ENCODE data around the gene NAP1L1. TPM values are rescaled to one million over a fixed set of nuclear protein-coding genes. Genes with fewer than 3 reads are reported as not detected.

The NAP1L1 gene
- total RNA-seq, 4 donors from 2014 or later = 175 to 544 (median 399) TPM

DNA sequence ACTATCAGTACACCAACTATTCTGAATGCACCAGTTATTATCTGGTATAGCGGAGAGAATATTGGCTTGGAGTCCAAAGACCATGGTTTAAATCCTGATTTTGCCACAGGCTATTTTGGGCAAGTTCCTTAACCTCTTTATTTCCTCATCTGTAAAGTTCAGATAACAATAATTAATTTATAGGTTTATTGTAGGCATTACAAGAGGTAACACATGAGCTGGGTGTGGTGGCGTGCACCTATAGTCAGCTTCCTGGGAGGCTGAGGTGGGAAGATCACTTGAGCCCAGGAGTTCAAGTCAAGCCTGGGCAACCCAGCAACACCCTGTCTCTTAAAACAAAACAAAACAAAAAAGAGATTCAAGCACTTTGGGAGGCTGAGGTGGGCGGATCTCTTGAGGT, 76.1 kb downstream of the NAP1L1 start:
- no peak for DNase-seq
- H3K9me3 ChIP-seq = no peaks in the 10 kb centered on the region
- intact Hi-C loops (cut with DNase I; ENCODE audit: low total_unique reads) = no loop called here
- TF ChIP-seq POLR2A (IDR thresholded peaks at IDR 0.05) = no peak
- no peak for TF ChIP-seq CTCF (IDR thresholded peaks at IDR 0.05)
- H3K27me3 ChIP-seq = no peaks in the 10 kb centered on the region
- H3K4me3 ChIP-seq = no peak overlapping the region
- no peaks in the 10 kb centered on the region for H3K36me3 ChIP-seq
- no peaks in the 10 kb centered on the region for H3K4me1 ChIP-seq
- H3K27ac ChIP-seq = no peak overlapping the region

DNA sequence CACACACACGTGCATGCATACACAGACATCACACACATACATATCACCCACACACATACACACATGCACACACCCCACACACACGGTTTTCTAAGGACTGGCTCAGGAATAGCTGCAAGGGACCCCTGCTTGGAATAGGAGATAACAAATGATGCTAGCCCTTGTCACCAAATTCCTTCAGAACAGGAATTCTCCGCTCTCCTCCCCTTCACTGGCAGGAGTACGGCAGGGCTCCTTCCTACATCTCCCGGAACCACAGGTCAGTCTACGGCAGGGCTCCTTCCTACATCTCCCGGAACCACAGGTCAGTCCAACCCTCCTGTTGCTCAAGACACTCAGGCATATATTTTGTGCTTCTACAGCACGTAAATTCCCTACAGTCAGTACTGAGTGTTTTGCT, 76.8 kb downstream of the NAP1L1 start:
- intact Hi-C loops (cut with DNase I; ENCODE audit: low total_unique reads) = no loop called here
- no peaks in the 10 kb centered on the region for H3K9me3 ChIP-seq
- H3K27ac ChIP-seq = no peak overlapping the region
- H3K27me3 ChIP-seq = no peaks in the 10 kb centered on the region
- no peaks in the 10 kb centered on the region for H3K36me3 ChIP-seq
- TF ChIP-seq POLR2A (IDR thresholded peaks at IDR 0.05) (no peak), CTCF (IDR thresholded peaks at IDR 0.05) (no peak)
- no peaks in the 10 kb centered on the region for H3K4me1 ChIP-seq
- H3K4me3 ChIP-seq = no peak overlapping the region
- no peak for DNase-seq

- intact Hi-C loops (cut with DNase I; ENCODE audit: low total_unique reads) = no loop called here
- TF ChIP-seq POLR2A (IDR thresholded peaks at IDR 0.05) (no peak), CTCF (IDR thresholded peaks at IDR 0.05) (no peak)
- Histone ChIP-seq H3K36me3 (no peaks in the 10 kb centered on the region), H3K27ac (no peak overlapping the region), H3K9me3 (no peaks in the 10 kb centered on the region), H3K4me3 (no peak overlapping the region), H3K4me1 (no peaks in the 10 kb centered on the region), H3K27me3 (no peaks in the 10 kb centered on the region)
- no peak for DNase-seq
These were observed 78.2 kb downstream of the NAP1L1 start for GRCh38 chr12:76006028-76006925.

DNA sequence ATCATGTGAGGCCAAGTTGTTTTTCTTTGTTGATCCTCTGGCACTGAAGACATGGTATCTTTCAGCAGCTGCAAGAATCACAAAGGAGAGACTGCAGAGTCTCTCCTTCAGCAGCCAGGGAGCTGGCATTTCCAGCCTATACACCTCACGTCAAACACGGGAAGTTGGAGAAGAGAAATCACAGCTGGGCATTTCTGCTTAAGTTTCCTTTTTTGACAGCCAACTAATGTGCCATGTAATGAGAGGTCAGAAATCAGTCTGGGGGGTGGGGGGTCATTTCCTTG, 81.2 kb downstream of the NAP1L1 start:
- no peak overlapping the region for H3K27ac ChIP-seq
- TF ChIP-seq POLR2A (IDR thresholded peaks at IDR 0.05) (no peak), CTCF (IDR thresholded peaks at IDR 0.05) (no peak)
- H3K4me1 ChIP-seq = no peaks in the 10 kb centered on the region
- no peaks in the 10 kb centered on the region for H3K27me3 ChIP-seq
- H3K4me3 ChIP-seq = no peak overlapping the region
- no peaks in the 10 kb centered on the region for H3K36me3 ChIP-seq
- H3K9me3 ChIP-seq = no peaks in the 10 kb centered on the region
- intact Hi-C loops (cut with DNase I; ENCODE audit: low total_unique reads) = no loop called here
- DNase-seq = no peak

- DNase-seq = no peak
- Histone ChIP-seq H3K9me3 (no peaks in the 10 kb centered on the region), H3K36me3 (no peaks in the 10 kb centered on the region), H3K27me3 (no peaks in the 10 kb centered on the region), H3K4me1 (no peaks in the 10 kb centered on the region), H3K27ac (no peak overlapping the region), H3K4me3 (no peak overlapping the region)
- intact Hi-C loops (cut with DNase I; ENCODE audit: low total_unique reads) = no loop called here
- TF ChIP-seq CTCF (IDR thresholded peaks at IDR 0.05) (no peak), POLR2A (IDR thresholded peaks at IDR 0.05) (no peak)
These were observed 81.7 kb downstream of the NAP1L1 start for GRCh38 chr12:76002598-76003354.

Measured in uterus (tissue), 4 donors.